Measurements from ENCODE around the gene MYLK. TPM values are rescaled to one million over a fixed set of nuclear protein-coding genes. Genes with fewer than 3 reads are reported as not detected.

MYLK gene
- total and polyA plus RNA-seq, 11 donors: 3.2 to 20.7 (median 12.4) TPM

- 0 to 1% (median 1%) methylated on average over 18 to 65 of the region's 65 CpGs for WGBS, 4 donors
- ATAC-seq (peak in 3 of 4 donors; percentile 0 to 57 (median 49)), DNase-seq (peak in 4 of 5 donors; percentile 56 to 78 (median 65))
- intact Hi-C loops (cut with DNase I): no loop called here
- TF ChIP-seq CTCF (IDR thresholded peaks at IDR 0.05) (peak in 8 of 12 donors; percentile 10 to 52 (median 20)), POLR2A (IDR thresholded peaks at IDR 0.05) (no peak)
- Histone ChIP-seq H3K4me3 (peak overlapping the region; percentile 71 to 98 (median 90)), H3K27ac (peak overlapping the region; percentile 79 to 97 (median 91)), H3K4me1 (peaks cover 0 to 26% (median 15%) of the 10 kb centered on the region in 12 donors), H3K27me3 (no peaks in the 10 kb centered on the region), H3K9me3 (no peaks in the 10 kb centered on the region), H3K36me3 (peaks cover 0 to 28% (median 22%) of the 10 kb centered on the region in 9 donors)
Observed at GRCh38 chr3:123584284-123584987, 299.7 kb downstream of the MYLK start.

- 72 to 84% (median 77%) methylated on average over 3 of the region's 3 CpGs for WGBS, 4 donors
- DNase-seq (no peak), ATAC-seq (no peak)
- TF ChIP-seq CTCF (IDR thresholded peaks at IDR 0.05) (no peak), POLR2A (IDR thresholded peaks at IDR 0.05) (no peak)
- peaks cover 0 to 37% (median 31%) of the 10 kb centered on the region in 9 donors for H3K36me3 ChIP-seq
- H3K27ac ChIP-seq: no peak overlapping the region
- H3K4me3 ChIP-seq: peak overlapping the region in 3 of 12 donors; percentile 77 to 91 (median 89)
- H3K27me3 ChIP-seq: no peaks in the 10 kb centered on the region
- H3K4me1 ChIP-seq: peaks cover 0 to 26% (median 15%) of the 10 kb centered on the region in 12 donors
- intact Hi-C loops (cut with DNase I): no loop called here
- no peaks in the 10 kb centered on the region for H3K9me3 ChIP-seq
Observed at GRCh38 chr3:123583561-123583960, 300.6 kb downstream of the MYLK start.

GRCh38 chr3:123582315-123582714, 301.8 kb downstream of the MYLK start:
- intact Hi-C loops (cut with DNase I): no loop called here
- TF ChIP-seq CTCF (IDR thresholded peaks at IDR 0.05) (no peak), POLR2A (IDR thresholded peaks at IDR 0.05) (no peak)
- no peak for DNase-seq
- no peak overlapping the region for H3K4me3 ChIP-seq
- H3K27ac ChIP-seq: no peak overlapping the region
- H3K9me3 ChIP-seq: no peaks in the 10 kb centered on the region
- WGBS, 4 donors: 86 to 93% (median 90%) methylated on average over 3 of the region's 3 CpGs
- peaks cover 0 to 26% (median 15%) of the 10 kb centered on the region in 12 donors for H3K4me1 ChIP-seq
- no peaks in the 10 kb centered on the region for H3K27me3 ChIP-seq
- ATAC-seq: no peak
- H3K36me3 ChIP-seq: peaks cover 0 to 47% (median 39%) of the 10 kb centered on the region in 9 donors

GRCh38 chr3:123576122-123576521, 308.0 kb downstream of the MYLK start:
- DNase-seq: no peak

More at GRCh38 chr3:123576122-123576521, 308.0 kb downstream of the MYLK start:
- Histone ChIP-seq H3K9me3 (no peaks in the 10 kb centered on the region), H3K4me1 (peaks cover 0 to 19% (median 0%) of the 10 kb centered on the region in 12 donors), H3K27ac (peak overlapping the region in 1 of 12 donors; percentile 28), H3K27me3 (no peaks in the 10 kb centered on the region), H3K4me3 (no peak overlapping the region), H3K36me3 (peaks cover 0 to 55% (median 32%) of the 10 kb centered on the region in 9 donors)
- TF ChIP-seq POLR2A (IDR thresholded peaks at IDR 0.05) (no peak), CTCF (IDR thresholded peaks at IDR 0.05) (no peak)
- intact Hi-C loops (cut with DNase I): no loop called here
- ATAC-seq: no peak
- 83 to 87% (median 85%) methylated on average over 3 of the region's 3 CpGs for WGBS, 4 donors
